Globus pallidus (tissue), 1 donor: ENCODE results near the gene TMEM245.

Experiments
- DNase-seq: peaks from one replicate; pipeline ENCODE4 v3.0.0-alpha.2; 2015; ENCODE audit warnings: low spot score

The TMEM245 gene

GRCh38 chr9:109022873-109023272 lies 96.9 kb downstream of the TMEM245 start:
- no peak for DNase-seq

GRCh38 chr9:109020581-109021511 lies 98.9 kb downstream of the TMEM245 start:
- no peak for DNase-seq

GRCh38 chr9:109020113-109020512 lies 99.6 kb downstream of the TMEM245 start:
- DNase-seq: no peak

- no peak for DNase-seq
Measured at GRCh38 chr9:109019420-109019819, 100.3 kb downstream of the TMEM245 start.

GRCh38 chr9:109017493-109017892 lies 102.3 kb downstream of the TMEM245 start:
- no peak for DNase-seq

- DNase-seq: no peak
Measured at GRCh38 chr9:109017061-109017460, 102.7 kb downstream of the TMEM245 start.

- DNase-seq: no peak
Measured at GRCh38 chr9:109016132-109016531, 103.6 kb downstream of the TMEM245 start.

- no peak for DNase-seq
Measured at GRCh38 chr9:109014608-109015280, 105.0 kb downstream of the TMEM245 start.

GRCh38 chr9:109013679-109014607 lies 105.8 kb downstream of the TMEM245 start:
- DNase-seq: no peak

- peak; percentile 86 for DNase-seq
Measured at GRCh38 chr9:109012876-109013678, 106.7 kb downstream of the TMEM245 start, which contains the start of gene CTNNAL1. CTNNAL1 (minus strand) TSS chr9:109013499; CDS start chr9:109013442, 57 bp downstream.

- peak; percentile 16 for DNase-seq
Measured at GRCh38 chr9:109012009-109012875, 107.5 kb downstream of the TMEM245 start.

GRCh38 chr9:109011231-109011671 lies 108.5 kb downstream of the TMEM245 start:
- DNase-seq: no peak

- no peak for DNase-seq
Measured at GRCh38 chr9:109010746-109011145, 109.0 kb downstream of the TMEM245 start.

- no peak for DNase-seq
Measured at GRCh38 chr9:109005678-109006077, 114.1 kb downstream of the TMEM245 start.

- DNase-seq: no peak
Measured at GRCh38 chr9:109003116-109003515, 116.6 kb downstream of the TMEM245 start.

- no peak for DNase-seq
Measured at GRCh38 chr9:109002141-109002540, 117.6 kb downstream of the TMEM245 start.

GRCh38 chr9:109001275-109001676 lies 118.5 kb downstream of the TMEM245 start:
- no peak for DNase-seq

GRCh38 chr9:108997112-108997511 lies 122.6 kb downstream of the TMEM245 start:
- DNase-seq: no peak

- no peak for DNase-seq
Measured at GRCh38 chr9:108996643-108997042, 123.1 kb downstream of the TMEM245 start.

- no peak for DNase-seq
Measured at GRCh38 chr9:108994695-108995094, 125.1 kb downstream of the TMEM245 start.
